DMS114 treated with DMSO at 0.1 percent for 48 hours (cell line): ENCODE data around the gene DNAJB4.
"Not testable (repeated sequence)": the region's sequence is repeated elsewhere in the genome, so short reads cannot be mapped to it uniquely, and the experiment has no call there.

Experiments
- DNase-seq: peaks from one replicate; lab custom pipeline; 2025; ENCODE audit not compliant: unreplicated experiment; lab: John Stamatoyannopoulos, UW

DNAJB4 gene

GRCh38 chr1:78061825-78062523 lies 57.2 kb downstream of the DNAJB4 start:
- no peak for DNase-seq

- DNase-seq: not testable (repeated sequence)
These were observed 60.1 kb downstream of the DNAJB4 start for GRCh38 chr1:78064886-78065285.
